ENCODE results near the gene TRIOBP. TPM values are rescaled to one million over a fixed set of nuclear protein-coding genes. Genes with fewer than 3 reads are reported as not detected.

The TRIOBP gene, protein sequence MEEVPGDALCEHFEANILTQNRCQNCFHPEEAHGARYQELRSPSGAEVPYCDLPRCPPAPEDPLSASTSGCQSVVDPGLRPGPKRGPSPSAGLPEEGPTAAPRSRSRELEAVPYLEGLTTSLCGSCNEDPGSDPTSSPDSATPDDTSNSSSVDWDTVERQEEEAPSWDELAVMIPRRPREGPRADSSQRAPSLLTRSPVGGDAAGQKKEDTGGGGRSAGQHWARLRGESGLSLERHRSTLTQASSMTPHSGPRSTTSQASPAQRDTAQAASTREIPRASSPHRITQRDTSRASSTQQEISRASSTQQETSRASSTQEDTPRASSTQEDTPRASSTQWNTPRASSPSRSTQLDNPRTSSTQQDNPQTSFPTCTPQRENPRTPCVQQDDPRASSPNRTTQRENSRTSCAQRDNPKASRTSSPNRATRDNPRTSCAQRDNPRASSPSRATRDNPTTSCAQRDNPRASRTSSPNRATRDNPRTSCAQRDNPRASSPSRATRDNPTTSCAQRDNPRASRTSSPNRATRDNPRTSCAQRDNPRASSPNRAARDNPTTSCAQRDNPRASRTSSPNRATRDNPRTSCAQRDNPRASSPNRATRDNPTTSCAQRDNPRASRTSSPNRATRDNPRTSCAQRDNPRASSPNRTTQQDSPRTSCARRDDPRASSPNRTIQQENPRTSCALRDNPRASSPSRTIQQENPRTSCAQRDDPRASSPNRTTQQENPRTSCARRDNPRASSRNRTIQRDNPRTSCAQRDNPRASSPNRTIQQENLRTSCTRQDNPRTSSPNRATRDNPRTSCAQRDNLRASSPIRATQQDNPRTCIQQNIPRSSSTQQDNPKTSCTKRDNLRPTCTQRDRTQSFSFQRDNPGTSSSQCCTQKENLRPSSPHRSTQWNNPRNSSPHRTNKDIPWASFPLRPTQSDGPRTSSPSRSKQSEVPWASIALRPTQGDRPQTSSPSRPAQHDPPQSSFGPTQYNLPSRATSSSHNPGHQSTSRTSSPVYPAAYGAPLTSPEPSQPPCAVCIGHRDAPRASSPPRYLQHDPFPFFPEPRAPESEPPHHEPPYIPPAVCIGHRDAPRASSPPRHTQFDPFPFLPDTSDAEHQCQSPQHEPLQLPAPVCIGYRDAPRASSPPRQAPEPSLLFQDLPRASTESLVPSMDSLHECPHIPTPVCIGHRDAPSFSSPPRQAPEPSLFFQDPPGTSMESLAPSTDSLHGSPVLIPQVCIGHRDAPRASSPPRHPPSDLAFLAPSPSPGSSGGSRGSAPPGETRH (N-terminal part only)
- 10 to 100 TPM; 74.7 to 82.2 TPM for total RNA-seq
- polyA plus RNA-seq (2013, experiment 1 of 2) = 48.8 TPM
- polyA plus RNA-seq (2013, experiment 2 of 2) = 50.9 TPM
- long read RNA-seq, experiment 1, partial matches to known transcripts = 22 of 41 reads
- long read RNA-seq, experiment 1, other reads (novel, unspliced or antisense) = 15 of 41 reads
- long read RNA-seq, experiment 2, transcript TRIOBP-203 (14 exons, 2,324 nt) = major isoform, 138 of 247 reads
- long read RNA-seq, experiment 2, transcript TRIOBP-205 (8 exons, 2,125 nt) = minor isoform, 6 of 247 reads
- long read RNA-seq, experiment 2, partial matches to known transcripts = 38 of 247 reads
- long read RNA-seq, experiment 2, other reads (novel, unspliced or antisense) = 65 of 247 reads
- long read RNA-seq, experiment 3, transcript TRIOBP-203 (14 exons, 2,324 nt) = major isoform, 18 of 48 reads
- long read RNA-seq, experiment 3, partial matches to known transcripts = 11 of 48 reads
- long read RNA-seq, experiment 3, other reads (novel, unspliced or antisense) = 16 of 48 reads
- long read RNA-seq, experiment 4, partial matches to known transcripts = 2 of 3 reads
- long read RNA-seq, experiment 4, other reads (novel, unspliced or antisense) = 1 of 3 reads

DNA sequence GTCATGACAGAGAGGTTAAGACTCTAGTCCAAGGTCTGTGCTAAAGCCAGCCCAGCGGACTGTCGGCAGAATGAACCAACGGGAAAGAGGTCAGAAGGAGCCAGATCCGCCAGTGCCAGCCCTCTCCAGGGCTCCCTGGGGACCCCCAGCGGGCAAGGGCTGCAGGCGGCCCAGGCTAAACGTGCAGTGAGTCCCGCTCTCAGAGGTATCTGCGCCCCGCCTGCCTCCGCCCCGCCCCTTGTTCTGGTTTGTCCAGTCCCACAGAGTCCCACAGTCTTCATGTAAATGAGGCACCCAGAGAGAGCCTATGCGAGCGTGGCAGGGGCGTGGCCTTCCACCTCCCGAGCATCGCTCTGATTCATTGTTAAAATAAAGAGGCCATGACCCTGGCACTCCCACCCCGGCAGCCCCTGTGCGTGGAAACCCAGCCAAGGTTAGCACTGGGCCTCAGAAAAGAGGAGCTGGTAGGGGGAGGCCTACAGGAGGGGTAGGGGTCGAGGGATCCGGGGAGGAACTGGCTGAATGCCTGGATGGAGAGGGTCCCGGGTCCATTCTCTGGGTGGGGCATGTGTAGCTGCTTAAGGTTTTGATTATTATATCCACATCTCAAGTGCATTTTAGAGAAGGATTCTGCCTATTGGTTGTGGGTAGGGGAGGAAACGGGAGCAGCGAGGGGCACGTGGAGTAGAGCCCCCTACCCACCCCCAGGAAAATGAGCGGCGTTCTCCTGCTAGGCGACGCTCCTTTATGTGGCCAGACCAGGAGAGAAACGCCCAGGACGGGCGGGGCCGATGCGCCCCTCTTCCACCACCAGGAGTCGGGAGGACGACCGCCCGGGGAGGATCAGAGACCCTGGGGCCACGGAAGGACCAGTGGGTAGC, at the start of gene TRIOBP:
Gene TRIOBP (plus strand): TSS at position 392 of the 881 bp plus-strand sequence. CDS start 4,318 bp downstream, outside the sequence.
- no peaks in the 10 kb centered on the region for H3K9me3 Mint-ChIP-seq
- H3K9ac ChIP-seq (ENCODE audit: extremely low read depth, low read length, poor library complexity, severe bottlenecking) = peak within 1 kb of the TSS; percentile 53
- no peaks in the 10 kb centered on the region for H3K4me1 ChIP-seq (ENCODE audit: control insufficient read depth, insufficient read depth, low read length)
- H3K27ac Mint-ChIP-seq = peak within 1 kb of the TSS; percentile 92
- no peaks in the 10 kb centered on the region for H3K27me3 ChIP-seq (ENCODE audit: control insufficient read depth, insufficient read depth, low read length, poor library complexity, severe bottlenecking)
- H3K27me3 Mint-ChIP-seq (ENCODE audit: insufficient read depth) = no peaks in the 10 kb centered on the region
- no peaks in the 10 kb centered on the region for H3K9me3 ChIP-seq (ENCODE audit: control insufficient read depth, low read length)
- H3K4me3 Mint-ChIP-seq = peak within 1 kb of the TSS; percentile 85
- H3K36me3 Mint-ChIP-seq (ENCODE audit: low read depth) = peaks cover 34% of the 10 kb centered on the region
- peak within 1 kb of the TSS; percentile 84 for H3K4me3 ChIP-seq (ENCODE audit: low read length)
- peaks cover 6% of the 10 kb centered on the region for H3K4me1 Mint-ChIP-seq
- 0 to 1% methylated on average over 12 to 38 of the region's 39 CpGs for WGBS, 2 experiments (ENCODE audit: insufficient coverage in 1 of 2, insufficient read length in 1 of 2)
- H3K36me3 ChIP-seq (ENCODE audit: control insufficient read depth, insufficient read depth, low read length) = peaks cover 31% of the 10 kb centered on the region
- peak; percentile 74 for TF ChIP-seq CTCF (conservative IDR thresholded peaks at IDR 0.05)
- DNase-seq = peak; percentile 100
- peak within 1 kb of the TSS; percentile 75 for H3K27ac ChIP-seq (ENCODE audit: low read depth, low read length)

DNA sequence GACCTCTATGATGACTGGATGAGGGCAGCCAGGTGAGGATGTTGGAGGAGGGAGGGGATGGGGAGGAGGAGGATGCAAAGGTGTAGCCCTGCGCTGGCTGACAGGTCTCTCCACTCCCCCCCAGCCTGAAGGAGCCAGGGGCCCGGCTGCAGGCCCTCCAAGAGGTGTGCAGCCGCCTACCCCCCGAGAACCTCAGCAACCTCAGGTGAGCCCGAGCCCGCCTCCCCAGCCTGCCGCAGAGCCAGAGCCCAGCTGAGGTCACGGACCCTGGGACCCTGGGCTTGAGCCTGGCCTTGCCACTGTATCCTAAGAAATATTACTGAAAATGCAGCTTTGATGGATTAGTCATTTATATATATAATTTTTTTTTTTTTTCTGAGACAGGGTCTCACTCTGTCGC, 49.5 kb upstream of the TRIOBP start:
- no peaks in the 10 kb centered on the region for H3K27me3 Mint-ChIP-seq (ENCODE audit: insufficient read depth)
- Histone ChIP-seq H3K27ac (ENCODE audit: low read depth, low read length) (no peak overlapping the region), H3K27me3 (ENCODE audit: control insufficient read depth, insufficient read depth, low read length, poor library complexity, severe bottlenecking) (no peaks in the 10 kb centered on the region), H3K4me3 (ENCODE audit: low read length) (no peak overlapping the region), H3K36me3 (ENCODE audit: control insufficient read depth, insufficient read depth, low read length) (peaks cover 29% of the 10 kb centered on the region), H3K9me3 (ENCODE audit: control insufficient read depth, low read length) (no peaks in the 10 kb centered on the region), H3K4me1 (ENCODE audit: control insufficient read depth, insufficient read depth, low read length) (no peaks in the 10 kb centered on the region), H3K9ac (ENCODE audit: extremely low read depth, low read length, poor library complexity, severe bottlenecking) (no peak overlapping the region)
- no peak for TF ChIP-seq CTCF (conservative IDR thresholded peaks at IDR 0.05)
- H3K4me3 Mint-ChIP-seq = no peak overlapping the region
- H3K36me3 Mint-ChIP-seq (ENCODE audit: low read depth) = peaks cover 54% of the 10 kb centered on the region
- no peak overlapping the region for H3K27ac Mint-ChIP-seq
- DNase-seq = no peak
- WGBS, 2 experiments (ENCODE audit: insufficient coverage in 1 of 2, insufficient read length in 1 of 2) = 97 to 100% methylated on average over 1 to 9 of the region's 9 CpGs
- H3K4me1 Mint-ChIP-seq = no peaks in the 10 kb centered on the region
- no peaks in the 10 kb centered on the region for H3K9me3 Mint-ChIP-seq

All from endodermal cell (in vitro differentiated cells).